Mucosa of gallbladder (tissue), 1 donor: ENCODE measurements around the gene ARHGEF4. TPM values are rescaled to one million over a fixed set of nuclear protein-coding genes. Genes with fewer than 3 reads are reported as not detected.
"Not testable (repeated sequence)": the region's sequence is repeated elsewhere in the genome, so short reads cannot be mapped to it uniquely, and the experiment has no call there.

Experiments
- DNase-seq: peaks from one replicate; pipeline ENCODE4 v3.0.0-alpha.2; 2020; ENCODE audit warnings: low spot score
- total RNA-seq: library from RNA; stranded (reverse); gene quantifications from one replicate; pipeline ENCODE4 v1.2.1, GENCODE V29; 2021
- donor health status: DM: no; HTN: no; CAD: no.

Gene ARHGEF4
- total RNA-seq, 1 donor from 2014 or later = 11.7 TPM

GRCh38 chr2:130882111-130882690 is 45.5 kb downstream of the ARHGEF4 start:
- no peak for DNase-seq

- DNase-seq = no peak
Measured at GRCh38 chr2:130882991-130883390, 46.3 kb downstream of the ARHGEF4 start.

GRCh38 chr2:130883496-130883895 is 46.8 kb downstream of the ARHGEF4 start:
- DNase-seq = no peak

- no peak for DNase-seq
Measured at GRCh38 chr2:130884013-130884412, 47.3 kb downstream of the ARHGEF4 start.

GRCh38 chr2:130884503-130884902 is 47.8 kb downstream of the ARHGEF4 start:
- no peak for DNase-seq

GRCh38 chr2:130887643-130888042 is 50.9 kb downstream of the ARHGEF4 start:
- DNase-seq = no peak

- no peak for DNase-seq
Measured at GRCh38 chr2:130890941-130891669, 54.4 kb downstream of the ARHGEF4 start.

GRCh38 chr2:130891966-130892365 is 55.3 kb downstream of the ARHGEF4 start:
- no peak for DNase-seq

GRCh38 chr2:130892793-130893785 is 56.4 kb downstream of the ARHGEF4 start:
- DNase-seq = no peak

GRCh38 chr2:130894326-130894942 is 57.7 kb downstream of the ARHGEF4 start:
- no peak for DNase-seq

GRCh38 chr2:130896813-130897212 is 60.1 kb downstream of the ARHGEF4 start:
- DNase-seq = no peak

- DNase-seq = no peak
Measured at GRCh38 chr2:130898553-130898952, 61.8 kb downstream of the ARHGEF4 start.

- DNase-seq = no peak
Measured at GRCh38 chr2:130899306-130899705, 62.6 kb downstream of the ARHGEF4 start.

- DNase-seq = no peak
Measured at GRCh38 chr2:130901061-130901460, 64.3 kb downstream of the ARHGEF4 start.

GRCh38 chr2:130901626-130902025 is 64.9 kb downstream of the ARHGEF4 start:
- DNase-seq = not testable (repeated sequence)

- no peak for DNase-seq
Measured at GRCh38 chr2:130908832-130909231, 72.1 kb downstream of the ARHGEF4 start.

GRCh38 chr2:130910931-130911330 is 74.2 kb downstream of the ARHGEF4 start:
- DNase-seq = no peak

- DNase-seq = no peak
Measured at GRCh38 chr2:130911482-130911881, 74.8 kb downstream of the ARHGEF4 start.

GRCh38 chr2:130911996-130912395 is 75.3 kb downstream of the ARHGEF4 start:
- DNase-seq = no peak

GRCh38 chr2:130912471-130912870 is 75.8 kb downstream of the ARHGEF4 start:
- DNase-seq = no peak

GRCh38 chr2:130913891-130914290 is 77.2 kb downstream of the ARHGEF4 start:
- no peak for DNase-seq

- no peak for DNase-seq
Measured at GRCh38 chr2:130915149-130915548, 78.4 kb downstream of the ARHGEF4 start.
